Activated CD4-positive, alpha-beta T cell treated with anti-CD3 and anti-CD28 coated beads for 36 hours (primary cell): ENCODE measurements around the gene IL16. TPM values are rescaled to one million over a fixed set of nuclear protein-coding genes. Genes with fewer than 3 reads are reported as not detected.
A peak's percentile ranks its signal among the peaks of the same experiment; 100 is the strongest.

Experiments
- ATAC-seq: fragments of 200-7000 bp; cut with Tn5 transposase; one replicate; pipeline ENCODE4 v1.10.0; 2021; ENCODE audit warnings: mild to moderate bottlenecking, moderate library complexity
- CTCF ChIA-PET: fragments of 350-600 bp; sonication (Branson Sonifier 250); formaldehyde crosslinking; loops from one replicate; lab custom pipeline; 2021; ENCODE audit warnings: antibody characterized with exemption; lab: Charles Lee
- POLR2A ChIA-PET: fragments of 350-600 bp; sonication (Branson Sonifier 250); formaldehyde crosslinking; loops from one replicate; lab custom pipeline; 2021; ENCODE audit warnings: antibody characterized with exemption, inconsistent platforms; lab: Charles Lee
- DNase-seq: peaks from one replicate; pipeline ENCODE4 v3.0.0-alpha.2; 2020
- H3K27ac Mint-ChIP-seq: one replicate; pipeline ENCODE4 v1.8.0; 2021; ENCODE audit warnings: mixed read lengths
- H3K27me3 Mint-ChIP-seq: one replicate; pipeline ENCODE4 v1.8.0; 2021; ENCODE audit warnings: mixed read lengths
- H3K36me3 Mint-ChIP-seq: one replicate; pipeline ENCODE4 v1.8.0; 2021; ENCODE audit warnings: low read depth, mixed read lengths
- H3K4me1 Mint-ChIP-seq: one replicate; pipeline ENCODE4 v1.8.0; 2021; ENCODE audit warnings: mixed read lengths
- H3K4me3 Mint-ChIP-seq: one replicate; pipeline ENCODE4 v1.8.0; 2021; ENCODE audit warnings: mild to moderate bottlenecking, moderate library complexity, mixed read lengths
- H3K9me3 Mint-ChIP-seq: one replicate; pipeline ENCODE4 v1.8.0; 2021; ENCODE audit warnings: low read depth, mixed read lengths
- intact Hi-C, 2 experiments: fragments of 100-400 bp; cut with DNase I in 1 of 2; cut with micrococcal nuclease in 1 of 2; formaldehyde crosslinking; loops; one replicate each; pipeline versions ENCODE4 v1.14.2 to v1.15.1; 2022 to 2024; cut with DNase I, micrococcal nuclease
- total RNA-seq, 2 experiments: library from RNA; stranded (reverse); gene quantifications; one replicate each; pipeline ENCODE4 v1.2.3, GENCODE V29; 2021

IL16 gene
- total RNA-seq, 2 experiments from 2014 or later, result 102 to 117 TPM

DNA sequence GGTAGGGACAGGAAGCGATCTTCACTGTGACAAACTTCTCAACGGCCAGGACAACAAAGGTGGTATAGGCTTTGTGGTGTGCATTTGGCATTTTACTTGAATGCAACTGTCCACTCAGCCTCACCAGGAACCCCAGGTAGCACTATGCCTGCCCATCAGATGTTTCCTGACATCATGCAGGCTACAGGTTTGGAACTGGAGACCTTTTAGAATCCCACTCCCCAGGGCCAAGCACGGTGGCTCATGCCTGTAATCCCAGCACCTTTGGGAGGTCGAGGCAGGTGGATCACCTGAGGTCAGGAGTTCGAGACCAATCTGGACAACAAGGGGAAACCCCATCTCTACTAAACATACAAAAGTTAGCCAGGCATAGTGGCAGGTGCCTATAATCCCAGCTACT lies 117.7 kb downstream of the IL16 start:
- Mint-ChIP-seq H3K27me3 (no peaks in the 10 kb centered on the region), H3K27ac (peak overlapping the region; percentile 75), H3K4me3 (no peak overlapping the region), H3K9me3 (peaks cover 5% of the 10 kb centered on the region), H3K4me1 (peaks cover 61% of the 10 kb centered on the region), H3K36me3 (peaks cover 75% of the 10 kb centered on the region)
- ChIA-PET POLR2A (no interaction called here), CTCF (interaction anchor here (0.9 kb wide), 1 partner anchor 48 kb away, joined by 3 read pairs; no protein-coding TSS in a partner anchor)
- intact Hi-C loops, result loop anchor here in 1 of 2 experiments (10.0 kb wide), 1 partner anchor 70 kb away; no protein-coding TSS in a partner anchor
- ATAC-seq (no peak), DNase-seq (no peak)

DNA sequence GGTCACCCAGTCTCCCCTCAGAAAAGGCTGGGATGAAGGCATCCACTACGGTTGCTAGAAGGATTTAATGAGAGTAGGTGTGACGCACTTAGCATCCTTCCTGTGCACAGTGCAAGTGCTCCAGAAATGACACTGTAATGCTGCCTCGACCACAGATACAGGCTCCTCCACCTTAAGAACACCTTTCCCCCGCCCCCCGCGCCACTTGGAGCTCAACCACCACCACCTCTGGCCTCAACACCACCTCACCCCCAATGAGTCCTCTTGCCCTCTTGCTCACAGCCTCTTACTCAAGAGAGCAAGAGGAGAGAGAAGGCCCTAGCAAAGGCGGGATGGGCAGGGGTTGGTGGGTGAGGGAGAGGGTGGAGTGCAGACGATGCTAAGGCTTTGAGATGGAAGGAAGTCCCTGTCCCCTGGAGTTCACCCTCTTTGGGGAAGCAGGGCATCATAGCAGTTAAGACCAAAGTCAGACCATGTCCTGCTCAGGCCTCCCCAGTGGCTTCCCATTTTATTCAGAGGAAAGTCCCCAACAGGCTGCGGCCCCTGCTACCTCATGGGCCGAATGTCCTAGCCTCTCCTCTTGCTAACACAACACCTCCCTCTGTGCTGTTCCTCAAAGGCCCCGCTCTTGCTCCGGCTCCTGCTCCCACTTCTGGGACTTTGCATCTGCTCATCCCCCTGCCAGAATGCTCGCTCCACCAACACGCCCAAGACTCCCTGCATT lies 118.9 kb downstream of the IL16 start:
- peak overlapping the region; percentile 63 for H3K27ac Mint-ChIP-seq
- ATAC-seq (peak; percentile 59), DNase-seq (peak; percentile 47)
- ChIA-PET CTCF (no interaction called here), POLR2A (no interaction called here)
- no peak overlapping the region for H3K4me3 Mint-ChIP-seq
- H3K36me3 Mint-ChIP-seq, result peaks cover 68% of the 10 kb centered on the region
- H3K4me1 Mint-ChIP-seq, result peaks cover 49% of the 10 kb centered on the region
- intact Hi-C loops, result loop anchor here in 1 of 2 experiments (10.0 kb wide), 1 partner anchor 69 kb away; no protein-coding TSS in a partner anchor
- no peaks in the 10 kb centered on the region for H3K27me3 Mint-ChIP-seq
- H3K9me3 Mint-ChIP-seq, result no peaks in the 10 kb centered on the region

- H3K4me3 Mint-ChIP-seq, result no peak overlapping the region
- DNase-seq (no peak), ATAC-seq (no peak)
- ChIA-PET POLR2A (no interaction called here), CTCF (no interaction called here)
- intact Hi-C loops, result loop anchor here in 1 of 2 experiments (10.0 kb wide), 1 partner anchor 69 kb away; no protein-coding TSS in a partner anchor
- H3K27ac Mint-ChIP-seq, result peak overlapping the region; percentile 12
- H3K27me3 Mint-ChIP-seq, result no peaks in the 10 kb centered on the region
- peaks cover 42% of the 10 kb centered on the region for H3K4me1 Mint-ChIP-seq
- H3K9me3 Mint-ChIP-seq, result no peaks in the 10 kb centered on the region
- H3K36me3 Mint-ChIP-seq, result peaks cover 61% of the 10 kb centered on the region
Measured at GRCh38 chr15:81316267-81316666, 119.6 kb downstream of the IL16 start.

DNA sequence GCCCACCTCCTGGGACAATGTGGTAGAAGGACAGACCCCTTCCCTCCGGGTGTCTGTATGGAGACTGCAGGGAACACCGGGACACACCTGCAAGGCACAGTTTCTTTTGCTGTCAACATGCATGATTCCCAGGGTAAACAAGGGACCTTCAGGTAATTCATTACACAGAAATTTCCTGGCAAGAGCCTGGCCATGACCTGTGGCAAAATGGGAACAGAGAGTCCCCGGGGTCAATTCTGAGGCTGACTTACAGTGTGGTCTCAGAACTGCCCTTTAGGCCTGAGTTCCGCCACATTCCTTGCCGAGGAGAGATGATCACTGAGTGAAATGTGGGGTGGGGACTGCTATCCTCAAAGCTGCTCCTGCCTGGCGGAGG lies 121.0 kb downstream of the IL16 start:
- peaks cover 37% of the 10 kb centered on the region for H3K4me1 Mint-ChIP-seq
- H3K27ac Mint-ChIP-seq, result no peak overlapping the region
- ChIA-PET POLR2A (no interaction called here), CTCF (no interaction called here)
- ATAC-seq (no peak), DNase-seq (no peak)
- intact Hi-C loops, result loop anchor here in 1 of 2 experiments (10.0 kb wide), 1 partner anchor 67 kb away; no protein-coding TSS in a partner anchor
- H3K27me3 Mint-ChIP-seq, result no peaks in the 10 kb centered on the region
- no peak overlapping the region for H3K4me3 Mint-ChIP-seq
- H3K36me3 Mint-ChIP-seq, result peaks cover 52% of the 10 kb centered on the region
- no peaks in the 10 kb centered on the region for H3K9me3 Mint-ChIP-seq

GRCh38 chr15:81321667-81322066 lies 125.0 kb downstream of the IL16 start:
- DNase-seq (no peak), ATAC-seq (no peak)
- Mint-ChIP-seq H3K4me1 (peaks cover 27% of the 10 kb centered on the region), H3K4me3 (no peak overlapping the region), H3K27ac (no peak overlapping the region), H3K36me3 (peaks cover 25% of the 10 kb centered on the region), H3K9me3 (no peaks in the 10 kb centered on the region), H3K27me3 (no peaks in the 10 kb centered on the region)
- intact Hi-C loops, result loop anchor here in 1 of 2 experiments (5.0 kb wide), 1 partner anchor 34 kb away; no protein-coding TSS in a partner anchor
- ChIA-PET POLR2A (interaction anchor here (0.8 to 1.6 kb wide), 3 partner anchors 17 to 27 kb away, joined by 3 read pairs; no protein-coding TSS in a partner anchor), CTCF (interaction anchor here (1.1 to 1.7 kb wide), 4 partner anchors 14 to 55 kb away, joined by 3 to 8 read pairs (median 4); no protein-coding TSS in a partner anchor)

GRCh38 chr15:81322676-81323253 lies 126.1 kb downstream of the IL16 start:
- POLR2A ChIA-PET, result interaction anchor here (1.6 to 2.1 kb wide), 2 partner anchors 28 to 31 kb away, joined by 3 to 23 read pairs; no protein-coding TSS in a partner anchor

GRCh38 chr15:81323559-81323943 lies 126.9 kb downstream of the IL16 start:
- Mint-ChIP-seq H3K4me1 (peaks cover 27% of the 10 kb centered on the region), H3K36me3 (peaks cover 15% of the 10 kb centered on the region), H3K9me3 (no peaks in the 10 kb centered on the region), H3K27ac (peak overlapping the region; percentile 83), H3K4me3 (peak overlapping the region; percentile 95), H3K27me3 (no peaks in the 10 kb centered on the region)
- CTCF ChIA-PET, result interaction anchor here (0.7 to 2.5 kb wide), 7 partner anchors 12 to 58 kb away, joined by 3 to 18 read pairs (median 6); no protein-coding TSS in a partner anchor
- intact Hi-C loops, result loop anchor here in 1 of 2 experiments (5.0 kb wide), 1 partner anchor 36 kb away; no protein-coding TSS in a partner anchor
- POLR2A ChIA-PET, result interaction anchor here (1.0 to 2.1 kb wide), 9 partner anchors 15 to 939 kb away, joined by 3 to 23 read pairs (median 6); partner anchors contain the start of genes EFL1 and SAXO2
- DNase-seq (no peak), ATAC-seq (no peak)

More at GRCh38 chr15:81322676-81323253, 126.1 kb downstream of the IL16 start:
- Mint-ChIP-seq H3K9me3 (no peaks in the 10 kb centered on the region), H3K36me3 (peaks cover 19% of the 10 kb centered on the region), H3K27ac (peak overlapping the region; percentile 33), H3K4me1 (peaks cover 27% of the 10 kb centered on the region), H3K27me3 (no peaks in the 10 kb centered on the region), H3K4me3 (peak overlapping the region; percentile 95)
- DNase-seq, result no peak
- no peak for ATAC-seq
- CTCF ChIA-PET, result interaction anchor here (0.9 to 2.2 kb wide), 5 partner anchors 16 to 56 kb away, joined by 3 to 7 read pairs (median 4); no protein-coding TSS in a partner anchor
- intact Hi-C loops, result loop anchor here in 1 of 2 experiments (5.0 kb wide), 1 partner anchor 35 kb away; no protein-coding TSS in a partner anchor

DNA sequence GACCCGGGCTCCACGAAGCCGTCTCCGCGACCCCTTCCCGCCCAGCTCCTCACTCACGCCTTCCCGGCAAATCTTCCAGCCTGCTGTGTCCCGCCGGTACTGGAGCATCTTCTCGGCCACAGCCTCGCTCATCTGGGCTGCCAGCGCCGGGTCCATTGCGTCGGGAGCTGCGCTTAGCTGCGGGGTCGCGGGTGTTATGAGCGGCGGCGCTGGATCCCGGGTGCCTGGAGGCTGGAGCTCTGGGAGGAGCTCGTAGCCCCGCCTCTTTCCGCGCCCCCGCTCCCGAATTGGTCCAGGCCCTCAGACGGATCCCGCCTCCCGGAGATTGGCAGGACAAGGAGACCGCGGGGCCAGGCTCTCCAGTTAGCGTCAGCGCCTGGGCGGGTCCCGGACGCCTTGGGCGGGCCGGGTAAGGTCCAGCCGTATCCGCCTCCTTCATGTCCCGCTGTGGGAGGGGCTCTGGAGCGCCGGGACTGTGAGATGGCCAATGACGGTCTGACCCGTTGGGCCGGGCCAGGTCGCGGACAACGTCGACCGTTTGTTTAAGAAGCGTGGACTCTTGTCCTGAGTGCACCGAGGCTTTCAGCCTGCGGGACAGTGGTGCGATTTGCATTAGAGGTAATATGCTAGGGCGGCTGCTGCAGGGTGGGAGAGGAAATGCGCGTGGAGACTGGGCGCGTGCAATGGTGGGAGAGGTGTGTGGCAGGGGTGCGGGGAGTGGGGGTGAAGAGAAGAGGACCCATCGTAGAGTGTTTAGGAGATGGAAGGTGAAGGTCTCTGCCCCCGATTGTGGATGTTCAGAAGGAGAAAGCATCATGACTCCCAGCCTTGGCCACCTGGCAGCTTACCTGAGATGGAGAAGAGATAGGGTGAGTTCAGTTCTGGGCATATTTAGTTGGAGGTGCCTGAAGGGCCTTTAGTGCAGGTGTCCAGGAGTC lies 127.5 kb downstream of the IL16 start, which contains the start of gene STARD5:
TSS of gene STARD5 (minus strand) at position 198 of the 938 bp plus-strand sequence. CDS start at position 156, 42 bp downstream.
- DNase-seq (peak; percentile 98), ATAC-seq (peak; percentile 99)
- H3K27ac Mint-ChIP-seq, result peak within 1 kb of the TSS; percentile 90
- POLR2A ChIA-PET, result interaction anchor here (0.7 to 2.1 kb wide), 9 partner anchors 15 to 938 kb away, joined by 3 to 23 read pairs (median 6); partner anchors contain the start of genes EFL1 and SAXO2
- H3K36me3 Mint-ChIP-seq, result peaks cover 11% of the 10 kb centered on the region
- no peaks in the 10 kb centered on the region for H3K9me3 Mint-ChIP-seq
- intact Hi-C loops, result loop anchor here (1.0 to 5.0 kb wide), 7 partner anchors 22 to 722 kb away; partner anchors contain the start of genes MESD (in 1 of the 2) and MEX3B (in 1 of the 2)
- CTCF ChIA-PET, result interaction anchor here (0.7 to 2.5 kb wide), 9 partner anchors 11 to 67 kb away, joined by 3 to 18 read pairs (median 4); no protein-coding TSS in a partner anchor
- peaks cover 27% of the 10 kb centered on the region for H3K4me1 Mint-ChIP-seq
- H3K4me3 Mint-ChIP-seq, result peak within 1 kb of the TSS; percentile 95
- H3K27me3 Mint-ChIP-seq, result no peaks in the 10 kb centered on the region

DNA sequence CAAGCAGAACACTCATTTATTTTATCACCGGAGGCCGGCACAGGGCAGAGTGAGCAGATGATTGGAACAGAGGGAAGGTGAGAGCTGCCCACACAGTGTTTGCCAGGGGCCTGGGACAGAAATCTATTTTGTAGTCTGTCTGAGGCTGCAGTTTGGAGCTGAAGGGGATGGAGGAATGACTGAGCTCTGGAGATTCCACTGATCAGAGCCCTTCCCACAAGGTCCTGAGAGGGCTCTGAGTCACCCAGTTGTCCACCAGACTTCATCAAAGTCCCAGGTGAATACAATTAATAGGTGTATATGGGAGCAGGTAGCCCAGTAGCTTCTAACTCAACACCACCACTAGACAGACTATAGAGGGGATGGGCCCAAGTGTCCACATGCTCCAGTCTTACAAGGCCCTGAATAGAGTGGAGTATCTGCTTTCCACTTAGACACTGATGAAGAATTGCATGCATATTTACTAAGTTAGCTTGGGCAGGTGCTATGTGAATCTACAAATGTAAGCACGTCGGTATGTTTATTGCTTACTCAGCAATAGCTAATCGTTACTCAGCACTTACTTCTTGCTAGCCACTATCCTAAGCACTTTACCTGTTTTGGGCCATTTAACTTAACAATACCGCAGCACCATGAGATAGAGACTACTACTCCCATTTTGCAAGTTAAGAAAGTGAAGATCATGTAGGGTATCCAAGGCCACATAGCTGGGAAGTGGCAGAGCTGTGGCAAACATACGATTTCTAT lies 130.0 kb downstream of the IL16 start:
- Mint-ChIP-seq H3K4me3 (no peak overlapping the region), H3K27ac (no peak overlapping the region), H3K27me3 (no peaks in the 10 kb centered on the region), H3K9me3 (no peaks in the 10 kb centered on the region), H3K36me3 (peaks cover 4% of the 10 kb centered on the region), H3K4me1 (peaks cover 38% of the 10 kb centered on the region)
- no peak for ATAC-seq
- ChIA-PET CTCF (interaction anchor here (0.7 to 2.7 kb wide), 9 partner anchors 9 to 73 kb away, joined by 3 to 23 read pairs (median 4); no protein-coding TSS in a partner anchor), POLR2A (no interaction called here)
- no peak for DNase-seq
- intact Hi-C loops, result no loop called here
